Inferior parietal cortex (tissue), 1 donor: ENCODE measurements around the gene LONRF2.
"Not testable (repeated sequence)": the region's sequence is repeated elsewhere in the genome, so short reads cannot be mapped to it uniquely, and the experiment has no call there.

Experiments
- DNase-seq: peaks from one replicate; pipeline ENCODE4 v3.0.0-alpha.2; 2016; ENCODE audit errors: extremely low spot score

LONRF2 gene

DNA sequence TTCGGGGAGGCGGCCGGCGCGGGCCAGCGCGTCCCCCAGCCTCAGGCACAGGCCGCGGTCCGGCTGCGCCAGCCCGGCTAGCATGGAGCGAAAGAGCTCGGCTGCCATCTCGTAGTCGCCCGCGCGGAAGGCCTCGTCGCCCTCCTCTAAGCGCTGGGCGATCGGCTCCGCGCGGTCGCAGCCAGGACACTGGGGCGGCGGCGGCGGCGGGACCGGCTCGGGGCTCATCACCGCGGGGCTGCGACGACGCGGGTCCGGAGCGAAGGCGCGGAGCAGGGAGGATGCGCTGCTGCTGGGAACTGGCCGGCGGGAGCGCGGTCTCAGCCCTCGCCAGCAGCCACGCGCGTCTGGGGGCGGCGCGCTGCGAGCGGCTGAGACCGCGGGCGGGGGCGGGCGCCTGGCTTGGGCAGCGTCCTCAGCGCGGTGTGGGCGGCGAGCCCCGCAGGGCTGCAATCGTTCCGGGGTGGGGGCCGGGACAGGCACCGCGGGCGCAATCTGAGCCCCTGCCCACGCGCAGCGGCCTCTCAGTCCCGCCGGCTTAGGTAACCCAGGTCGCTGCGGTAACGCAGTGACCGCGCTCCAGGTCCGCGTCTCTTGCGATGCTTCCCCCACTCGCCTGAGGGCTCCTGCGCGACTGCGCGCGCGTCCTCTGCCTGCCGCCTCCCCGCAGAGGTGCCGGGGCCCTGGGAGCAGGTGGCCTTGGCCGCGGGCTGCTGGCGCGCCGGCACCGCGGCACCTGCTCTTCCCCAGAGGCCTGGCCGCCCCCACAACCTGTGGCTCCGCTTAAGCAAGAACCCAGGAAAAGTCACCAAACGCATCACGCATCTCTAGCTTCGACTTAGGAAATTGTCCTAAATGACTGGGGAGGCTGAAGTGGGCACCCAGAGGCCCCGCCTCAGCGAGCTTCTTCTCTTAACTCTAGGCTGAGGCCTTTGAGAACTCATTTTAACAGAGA lies at the start of gene LONRF2:
LONRF2 (minus strand) TSS at position 636 of the 955 bp plus-strand sequence; CDS start at position 228, 408 bp downstream.
- DNase-seq: no peak

GRCh38 chr2:100367163-100367562 lies 44.9 kb upstream of the LONRF2 start:
- no peak for DNase-seq

DNA sequence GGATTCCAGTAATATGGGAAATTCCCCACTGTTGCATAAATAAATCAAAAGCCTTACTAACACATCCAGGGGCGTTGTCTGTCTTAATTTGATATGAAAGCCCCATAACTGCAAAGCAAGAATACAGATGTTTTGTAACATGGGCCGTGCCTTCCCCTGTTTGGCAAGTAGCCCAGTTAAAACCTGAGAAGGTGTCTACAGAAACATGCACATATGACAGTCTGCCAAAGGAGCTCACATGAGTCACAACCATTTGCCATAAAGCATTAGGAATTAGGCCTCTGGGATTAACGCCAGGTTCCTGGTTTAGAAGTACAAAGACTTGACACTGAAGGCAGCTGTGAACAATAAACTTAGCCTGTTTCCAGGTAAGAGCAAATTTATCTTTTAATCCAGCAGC lies 43.1 kb upstream of the LONRF2 start:
- DNase-seq: no peak

DNA sequence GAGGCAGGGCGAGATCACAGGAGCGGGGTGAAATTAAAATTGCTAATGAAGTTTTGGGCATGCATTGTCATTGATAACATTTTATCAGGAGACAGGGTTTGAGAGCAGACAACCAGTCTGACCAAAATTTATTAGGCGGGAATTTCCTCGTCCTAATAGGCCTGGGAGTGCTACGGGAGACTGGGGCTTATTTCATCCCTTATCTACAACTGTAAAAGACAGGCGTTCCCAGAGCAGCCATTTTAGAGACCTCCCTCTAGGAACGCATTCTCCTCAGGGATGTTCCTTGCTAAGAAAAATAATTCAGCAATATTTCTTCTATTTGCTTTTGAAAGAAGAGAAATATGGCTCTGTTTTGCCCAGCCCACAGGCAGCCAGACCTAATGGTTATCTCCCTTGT lies 40.0 kb upstream of the LONRF2 start:
- DNase-seq: not testable (repeated sequence)

GRCh38 chr2:100359576-100359975 lies 37.3 kb upstream of the LONRF2 start:
- no peak for DNase-seq

DNA sequence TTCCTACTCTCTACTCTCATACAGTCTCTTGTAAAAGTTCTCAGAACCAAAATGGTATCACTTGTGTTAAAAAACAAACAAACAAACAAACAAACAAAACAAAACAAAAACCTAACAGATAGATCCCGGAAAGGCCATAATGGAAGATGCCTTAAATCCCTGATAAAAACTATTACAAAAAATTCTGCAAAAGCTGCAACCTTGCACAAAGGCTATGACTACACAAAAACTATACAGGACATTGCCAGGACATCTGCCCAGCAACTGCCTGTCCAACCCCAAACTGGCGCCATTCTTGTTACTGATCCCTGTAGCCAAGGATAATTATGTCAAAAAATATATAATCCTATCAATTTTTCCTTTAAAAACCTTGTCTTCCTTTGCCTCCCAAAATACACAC lies 36.3 kb upstream of the LONRF2 start:
- DNase-seq: no peak

DNA sequence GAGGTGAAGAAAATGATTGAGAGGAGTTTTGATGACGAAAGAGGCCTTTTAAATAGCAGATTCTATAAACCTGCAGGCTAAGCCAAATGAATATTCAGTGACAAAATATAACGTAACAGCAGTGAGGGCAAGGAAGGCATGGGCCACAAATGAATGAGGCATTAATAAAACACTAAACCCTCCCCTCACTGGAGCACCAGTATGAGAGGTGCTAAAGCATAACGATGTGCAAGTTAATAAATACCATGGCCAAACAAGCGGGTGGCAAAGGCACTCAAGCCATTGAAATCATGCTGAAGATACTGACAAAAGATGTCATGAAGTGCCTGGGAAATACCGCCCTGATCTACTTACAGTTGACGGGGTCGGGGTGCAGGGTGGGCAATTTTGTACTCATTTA lies 30.2 kb upstream of the LONRF2 start:
- no peak for DNase-seq

- DNase-seq: no peak
Observed at GRCh38 chr2:100350661-100351185, 28.4 kb upstream of the LONRF2 start.

DNA sequence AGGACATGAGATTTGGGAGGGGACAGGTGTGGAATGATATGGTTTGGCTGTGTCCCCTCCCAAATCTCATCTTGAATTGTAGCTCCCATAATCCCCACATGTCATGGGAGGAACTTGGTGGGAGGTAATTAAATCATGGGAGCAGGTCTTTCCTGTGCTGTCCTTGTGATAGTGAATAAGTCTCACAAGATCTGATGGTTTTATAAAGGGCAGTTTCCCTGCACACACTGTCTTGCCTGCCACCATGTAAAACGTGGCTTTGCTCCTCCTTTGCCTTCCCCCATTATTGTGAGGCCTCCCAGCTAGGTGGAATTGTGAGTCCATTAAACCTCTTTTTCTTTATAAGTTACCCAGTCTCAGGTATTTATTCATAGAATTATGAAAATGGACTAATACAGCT lies 22.8 kb upstream of the LONRF2 start:
- not testable (repeated sequence) for DNase-seq

DNA sequence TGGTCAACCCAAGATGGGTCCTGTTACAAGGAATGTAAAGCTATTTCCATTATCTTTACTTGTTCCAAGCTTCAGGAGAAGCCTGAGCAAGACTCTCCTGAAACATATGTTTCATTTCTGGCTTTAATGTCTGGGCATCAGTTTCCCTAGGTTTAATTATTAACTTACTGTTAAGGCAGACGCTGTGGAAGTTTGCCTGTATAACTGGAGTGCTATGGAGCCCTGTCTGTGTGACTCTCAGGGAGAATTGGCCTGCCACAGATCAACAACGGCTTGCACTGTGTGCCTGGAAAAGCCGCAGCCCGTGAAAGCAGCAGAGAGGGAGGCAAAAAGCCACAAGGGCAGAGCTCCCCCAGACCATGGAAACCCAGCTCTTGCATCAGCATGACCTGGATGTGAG lies 22.1 kb upstream of the LONRF2 start:
- no peak for DNase-seq

DNA sequence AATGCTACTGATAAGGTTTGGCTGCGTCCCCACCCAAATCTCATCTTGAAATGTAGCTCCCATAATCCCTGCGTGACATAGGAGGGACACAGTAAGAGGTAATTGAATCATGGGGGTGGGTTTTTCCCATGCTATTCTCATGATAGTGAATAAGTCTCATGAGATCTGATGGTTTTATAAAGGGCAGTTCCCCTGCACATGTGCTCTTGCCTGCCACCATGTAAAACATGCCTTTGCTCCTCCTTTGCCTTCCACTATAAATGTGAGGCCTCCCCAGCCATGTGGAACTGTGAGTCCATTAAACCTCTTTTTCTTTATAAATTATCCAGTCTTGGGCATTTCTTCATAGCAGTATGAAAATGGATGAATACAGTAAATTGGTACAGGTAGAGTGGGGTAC lies 20.2 kb upstream of the LONRF2 start:
- not testable (repeated sequence) for DNase-seq

- no peak for DNase-seq
Observed at GRCh38 chr2:100339823-100340222, 17.5 kb upstream of the LONRF2 start.

GRCh38 chr2:100334929-100335328 lies 12.6 kb upstream of the LONRF2 start:
- no peak for DNase-seq

DNA sequence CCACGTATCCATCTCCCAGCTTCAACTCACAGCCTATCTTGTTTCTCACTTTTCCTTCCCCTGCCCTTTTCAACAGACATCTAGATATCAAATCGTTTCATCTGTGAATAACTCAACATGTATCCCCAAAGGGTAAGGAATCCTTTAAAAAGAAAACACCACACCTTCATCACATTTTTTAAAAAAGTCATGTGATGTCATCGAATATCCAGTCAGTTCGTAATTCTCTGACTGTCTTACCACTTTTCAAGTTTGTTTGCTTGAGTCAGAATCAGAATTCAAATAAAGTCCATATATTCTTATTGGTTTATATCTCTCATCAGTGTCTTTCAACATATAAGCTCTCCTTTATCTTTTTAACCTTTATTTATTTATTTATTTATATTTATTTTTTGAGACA lies 5.4 kb upstream of the LONRF2 start:
- DNase-seq: no peak

GRCh38 chr2:100321179-100321865 lies 979 bp downstream of the LONRF2 start:
- DNase-seq: no peak

DNA sequence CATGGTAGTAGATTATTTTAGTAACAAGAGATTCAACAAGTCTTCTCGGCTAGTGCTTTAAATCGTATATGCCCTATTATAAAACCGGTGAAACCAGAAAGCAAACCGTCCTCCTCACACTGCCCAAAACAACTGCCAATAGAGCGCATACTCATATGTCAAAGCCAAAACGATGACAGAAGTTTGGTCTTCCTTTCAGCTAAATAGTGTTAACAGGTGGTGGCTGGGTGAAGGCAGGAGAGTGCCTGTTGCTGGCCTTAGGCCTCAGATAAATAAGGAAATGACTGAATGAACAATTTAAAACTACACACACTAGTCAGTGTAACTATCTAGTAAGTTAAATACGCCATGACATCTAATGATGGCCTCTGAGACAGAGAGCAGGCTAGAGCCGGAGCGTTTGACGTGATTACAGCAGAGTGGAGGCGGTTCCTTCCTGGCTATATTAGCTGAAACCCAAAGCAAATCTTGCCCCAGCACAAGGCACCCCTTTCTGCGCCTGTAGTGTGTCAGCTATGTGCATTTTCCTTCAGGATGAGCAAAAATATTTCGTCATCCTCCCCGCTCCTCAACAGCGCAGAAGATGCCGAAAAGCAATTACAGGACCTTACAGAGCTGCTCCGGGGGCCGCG lies 1.6 kb downstream of the LONRF2 start:
- no peak for DNase-seq

DNA sequence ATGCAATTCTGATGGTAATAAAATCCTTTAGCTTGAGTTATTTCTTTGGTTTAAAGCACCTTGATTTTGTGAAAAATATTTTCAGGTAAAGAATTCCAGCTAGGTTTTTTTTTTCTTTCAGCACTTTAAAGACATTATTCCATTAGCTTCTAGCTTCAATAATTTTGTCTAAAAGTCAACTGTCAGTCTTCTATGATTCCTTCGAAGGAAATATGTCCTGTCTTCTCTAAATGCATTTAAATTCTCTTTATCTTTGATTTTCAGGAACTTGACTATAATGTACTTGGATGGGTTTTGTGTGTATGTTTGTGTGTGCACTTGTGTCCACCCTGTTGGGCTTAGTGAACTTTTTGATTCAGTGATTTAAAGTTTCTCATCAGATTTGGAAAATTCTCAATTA lies 4.7 kb downstream of the LONRF2 start:
- no peak for DNase-seq

DNA sequence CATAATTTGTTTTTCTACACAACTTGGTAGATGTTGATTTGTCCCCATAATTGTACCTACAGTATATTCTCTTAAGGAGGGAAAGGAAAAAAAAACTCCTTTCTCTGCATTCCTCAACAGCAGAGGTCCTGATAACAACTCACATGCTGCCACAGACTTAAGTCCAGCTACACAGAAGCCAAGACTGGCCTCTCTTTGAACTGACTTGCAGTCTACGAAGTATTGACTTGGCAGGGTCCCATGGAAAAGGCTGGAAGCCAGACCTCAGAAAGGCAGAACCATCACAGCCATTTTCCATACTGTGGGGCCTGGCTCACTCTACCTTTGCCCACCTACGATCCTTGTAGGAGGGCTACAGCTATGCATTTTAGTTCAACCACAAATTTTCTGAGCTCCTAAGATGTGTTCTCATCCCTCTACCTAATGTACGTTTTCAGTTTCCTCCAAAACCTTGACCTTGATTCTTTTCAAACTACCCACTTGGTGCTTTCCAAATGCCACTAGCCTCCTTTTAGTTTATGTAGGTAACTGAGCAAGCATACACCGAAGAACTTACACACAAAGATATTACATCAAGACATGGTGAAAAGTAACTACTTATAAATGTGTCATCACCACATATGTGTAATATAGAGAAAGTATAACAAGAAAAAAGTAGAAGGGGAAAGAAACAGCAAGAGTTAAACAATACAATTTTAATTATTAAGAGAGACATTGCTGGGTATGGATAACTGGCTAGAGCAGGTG lies 12.2 kb downstream of the LONRF2 start:
- no peak for DNase-seq

DNA sequence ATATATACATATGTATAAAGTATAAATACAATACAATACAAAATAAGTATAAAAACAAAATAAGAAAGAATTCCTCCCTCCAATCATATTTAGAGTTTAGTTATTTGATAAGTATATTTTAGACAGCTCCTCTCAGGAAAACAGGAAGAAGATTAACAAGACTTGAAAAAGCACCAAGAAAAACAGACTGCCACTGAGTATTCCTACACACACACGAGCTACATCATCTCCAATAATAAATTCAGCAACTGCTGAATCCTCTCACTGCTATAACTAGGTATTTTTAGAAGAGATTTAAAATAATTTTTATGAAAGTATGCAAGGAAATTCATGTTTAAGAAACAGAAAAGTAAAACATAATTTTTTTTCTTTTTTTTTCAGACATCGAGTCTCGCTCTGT lies 13.0 kb downstream of the LONRF2 start:
- no peak for DNase-seq

GRCh38 chr2:100303744-100304143 lies 18.6 kb downstream of the LONRF2 start:
- DNase-seq: no peak

DNA sequence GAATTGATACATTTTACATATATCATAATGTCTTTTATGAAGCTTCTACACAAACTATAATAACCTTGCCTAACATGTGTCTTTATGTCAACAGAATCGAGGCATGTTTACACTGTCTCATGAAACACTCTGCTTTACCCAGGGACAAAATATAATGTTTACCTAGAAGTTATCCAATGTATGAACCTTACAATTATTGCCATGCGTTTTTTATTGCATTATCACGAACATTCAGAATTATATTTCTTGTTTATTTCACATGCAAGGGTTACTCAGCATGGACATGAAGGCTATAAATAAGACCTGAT lies 19.8 kb downstream of the LONRF2 start:
- DNase-seq: no peak
